ENCODE data around the gene FYN. TPM values are rescaled to one million over a fixed set of nuclear protein-coding genes. Genes with fewer than 3 reads are reported as not detected.

The FYN gene
- total RNA-seq, 1 donor from 2014 or later: 474 TPM

GRCh38 chr6:111721753-111722154 lies 151.5 kb downstream of the FYN start:
- peak; percentile 34 for DNase-seq (ENCODE audit: low spot score)
- peak; percentile 86 for TF ChIP-seq CTCF (IDR thresholded peaks at IDR 0.05; ENCODE audit: unreplicated experiment)
- H3K27ac Mint-ChIP-seq (ENCODE audit: unreplicated experiment): no peak overlapping the region
- peaks cover 51% of the 10 kb centered on the region for H3K4me1 Mint-ChIP-seq (ENCODE audit: unreplicated experiment)
- peaks cover 31% of the 10 kb centered on the region for H3K36me3 Mint-ChIP-seq (ENCODE audit: low read depth, unreplicated experiment)
- H3K27me3 Mint-ChIP-seq (ENCODE audit: unreplicated experiment): peaks cover 15% of the 10 kb centered on the region
- H3K9me3 Mint-ChIP-seq (ENCODE audit: unreplicated experiment): no peaks in the 10 kb centered on the region
- H3K4me3 Mint-ChIP-seq (ENCODE audit: unreplicated experiment): no peak overlapping the region

- Mint-ChIP-seq H3K9me3 (ENCODE audit: unreplicated experiment) (no peaks in the 10 kb centered on the region), H3K27me3 (ENCODE audit: unreplicated experiment) (peaks cover 13% of the 10 kb centered on the region), H3K4me3 (ENCODE audit: unreplicated experiment) (peak overlapping the region; percentile 19), H3K27ac (ENCODE audit: unreplicated experiment) (peak overlapping the region; percentile 12), H3K4me1 (ENCODE audit: unreplicated experiment) (peaks cover 45% of the 10 kb centered on the region), H3K36me3 (ENCODE audit: low read depth, unreplicated experiment) (peaks cover 35% of the 10 kb centered on the region)
- no peak for TF ChIP-seq CTCF (IDR thresholded peaks at IDR 0.05; ENCODE audit: unreplicated experiment)
- peak; percentile 12 for DNase-seq (ENCODE audit: low spot score)
Observed at GRCh38 chr6:111720931-111721496, 152.2 kb downstream of the FYN start.

GRCh38 chr6:111718990-111719389 lies 154.3 kb downstream of the FYN start:
- H3K36me3 Mint-ChIP-seq (ENCODE audit: low read depth, unreplicated experiment): peaks cover 51% of the 10 kb centered on the region
- DNase-seq (ENCODE audit: low spot score): no peak
- H3K27ac Mint-ChIP-seq (ENCODE audit: unreplicated experiment): no peak overlapping the region
- peak overlapping the region; percentile 76 for H3K4me3 Mint-ChIP-seq (ENCODE audit: unreplicated experiment)
- peaks cover 34% of the 10 kb centered on the region for H3K4me1 Mint-ChIP-seq (ENCODE audit: unreplicated experiment)
- H3K27me3 Mint-ChIP-seq (ENCODE audit: unreplicated experiment): peaks cover 7% of the 10 kb centered on the region
- TF ChIP-seq CTCF (IDR thresholded peaks at IDR 0.05; ENCODE audit: unreplicated experiment): no peak
- H3K9me3 Mint-ChIP-seq (ENCODE audit: unreplicated experiment): no peaks in the 10 kb centered on the region

- no peak for TF ChIP-seq CTCF (IDR thresholded peaks at IDR 0.05; ENCODE audit: unreplicated experiment)
- H3K27me3 Mint-ChIP-seq (ENCODE audit: unreplicated experiment): peaks cover 7% of the 10 kb centered on the region
Observed at GRCh38 chr6:111718326-111718725, 154.9 kb downstream of the FYN start.

GRCh38 chr6:111717621-111718020 lies 155.6 kb downstream of the FYN start:
- H3K27ac Mint-ChIP-seq (ENCODE audit: unreplicated experiment): no peak overlapping the region
- no peak for DNase-seq (ENCODE audit: low spot score)
- H3K4me3 Mint-ChIP-seq (ENCODE audit: unreplicated experiment): no peak overlapping the region
- H3K27me3 Mint-ChIP-seq (ENCODE audit: unreplicated experiment): peaks cover 7% of the 10 kb centered on the region
- H3K9me3 Mint-ChIP-seq (ENCODE audit: unreplicated experiment): no peaks in the 10 kb centered on the region
- H3K4me1 Mint-ChIP-seq (ENCODE audit: unreplicated experiment): peaks cover 43% of the 10 kb centered on the region
- H3K36me3 Mint-ChIP-seq (ENCODE audit: low read depth, unreplicated experiment): peaks cover 65% of the 10 kb centered on the region
- no peak for TF ChIP-seq CTCF (IDR thresholded peaks at IDR 0.05; ENCODE audit: unreplicated experiment)

More at GRCh38 chr6:111718326-111718725, 154.9 kb downstream of the FYN start:
- no peak for DNase-seq (ENCODE audit: low spot score)
- Mint-ChIP-seq H3K4me1 (ENCODE audit: unreplicated experiment) (peaks cover 36% of the 10 kb centered on the region), H3K9me3 (ENCODE audit: unreplicated experiment) (no peaks in the 10 kb centered on the region), H3K4me3 (ENCODE audit: unreplicated experiment) (peak overlapping the region; percentile 67), H3K27ac (ENCODE audit: unreplicated experiment) (no peak overlapping the region), H3K36me3 (ENCODE audit: low read depth, unreplicated experiment) (peaks cover 58% of the 10 kb centered on the region)
